Natural killer cell (primary cell): ENCODE data around the gene CHERP. TPM values are rescaled to one million over a fixed set of nuclear protein-coding genes. Genes with fewer than 3 reads are reported as not detected.
"Not testable (repeated sequence)": the region's sequence is repeated elsewhere in the genome, so short reads cannot be mapped to it uniquely, and the experiment has no call there.

Experiments
- ATAC-seq, 3 donors: fragments of 150-1000 bp in 2 of 3; fragments of 200-7000 bp in 1 of 3; cut with Tn5 transposase; 1 replicate in 1 of 3; 2 replicates in 2 of 3; pipeline ENCODE4 v1.10.0; 2021; ENCODE audit warnings: mild to moderate bottlenecking in 2 of 3, moderate library complexity in 2 of 3
- DNase-seq, 2 donors: peaks; one replicate each; pipeline versions ENCODE4 v3.0.0 to v3.0.0-alpha.2; 2013 to 2021; ENCODE audit warnings: mixed read lengths in 1 of 2
- H3K27ac ChIP-seq: one replicate; pipeline ENCODE4 v1.5.1; 2013; ENCODE audit warnings: mild to moderate bottlenecking, low read length
- H3K27me3 ChIP-seq: one replicate; pipeline ENCODE4 v1.6.1; 2013; ENCODE audit warnings: low read length; ENCODE audit not compliant: control insufficient read depth, insufficient read depth
- H3K36me3 ChIP-seq: one replicate; pipeline ENCODE4 v1.6.1; 2013; ENCODE audit warnings: low read length; ENCODE audit not compliant: control insufficient read depth, insufficient read depth
- H3K4me1 ChIP-seq: one replicate; pipeline ENCODE4 v1.6.1; 2013; ENCODE audit warnings: low read length; ENCODE audit not compliant: control insufficient read depth, insufficient read depth
- H3K4me3 ChIP-seq: one replicate; pipeline ENCODE4 v1.5.1; 2013; ENCODE audit warnings: low read length
- H3K9me3 ChIP-seq: one replicate; pipeline ENCODE4 v1.6.1; 2013; ENCODE audit warnings: low read length; ENCODE audit not compliant: control insufficient read depth, insufficient read depth
- H3K27ac Mint-ChIP-seq, 2 donors: one replicate each; pipeline ENCODE4 v1.8.0; 2022; ENCODE audit warnings: mild to moderate bottlenecking in 2 of 2, mixed read lengths in 2 of 2, moderate library complexity in 1 of 2
- H3K27me3 Mint-ChIP-seq, 2 donors: one replicate each; pipeline ENCODE4 v1.8.0; 2022; ENCODE audit warnings: low read depth in 2 of 2, mixed read lengths in 2 of 2
- H3K36me3 Mint-ChIP-seq: one replicate; pipeline ENCODE4 v1.8.0; 2022; ENCODE audit warnings: mixed read lengths
- H3K4me1 Mint-ChIP-seq, 2 donors: one replicate each; pipeline ENCODE4 v1.8.0; 2022; ENCODE audit warnings: mixed read lengths in 2 of 2
- H3K4me3 Mint-ChIP-seq: one replicate; pipeline ENCODE4 v1.8.0; 2022; ENCODE audit warnings: mild to moderate bottlenecking, moderate library complexity, mixed read lengths
- H3K9me3 Mint-ChIP-seq, 2 donors: one replicate each; pipeline ENCODE4 v1.8.0; 2022; ENCODE audit warnings: mixed read lengths in 2 of 2
- WGBS: methylation state at CpG from one replicate; pipeline ENCODE4 v1.1.7; 2013; ENCODE audit warnings: missing lambda C conversion rate; ENCODE audit not compliant: insufficient coverage; 5-methylcytosine and 5-hydroxymethylcytosine counted together
- intact Hi-C: fragments of 100-400 bp; cut with micrococcal nuclease; formaldehyde crosslinking; loops from one replicate; pipeline ENCODE4 v1.14.2; 2022
- total RNA-seq, 4 donors: library from RNA; stranded (reverse); fragments of 120-200 nt in 1 of 4; gene quantifications; one replicate each; pipeline versions ENCODE4 v1.2.3 to v1.2.4, GENCODE V29; 2013 to 2022
- TF ChIP-seq, protein P1 (sequence below): fragments of 200-600 bp; IDR thresholded peaks from one replicate; pipeline ENCODE4 v1.8.0; 2022; ENCODE audit warnings: antibody characterized with exemption

CHERP gene
- total RNA-seq, 3 donors from 2014 or later (not counting 1 experiment from before 2014, with no cell fraction given) = 46.5 to 70.8 (median 68.2) TPM

DNA sequence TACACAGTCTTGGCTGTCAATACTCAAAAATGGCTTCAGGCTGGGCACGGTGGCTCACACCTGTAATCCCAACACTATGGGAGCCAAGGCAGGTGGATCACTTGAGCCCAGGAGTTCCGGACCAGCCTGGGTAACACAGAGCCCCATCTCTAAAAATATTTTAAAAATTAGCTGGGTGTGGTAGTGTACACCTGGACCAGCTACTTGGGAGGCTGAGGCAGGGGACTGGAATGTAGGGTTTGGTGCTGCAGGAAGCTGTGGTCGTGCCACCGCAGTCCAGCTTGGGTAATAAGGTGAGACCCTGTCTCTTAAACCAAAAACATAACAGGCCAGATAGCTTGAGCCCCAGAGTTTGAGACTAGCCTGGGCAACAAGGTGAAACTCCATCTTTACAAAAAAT, 6.7 kb upstream of the CHERP start:
- Mint-ChIP-seq H3K36me3 (no peaks in the 10 kb centered on the region), H3K4me3 (no peak overlapping the region), H3K4me1 (peaks cover 6 to 9% of the 10 kb centered on the region in 2 donors), H3K27ac (no peak overlapping the region), H3K9me3 (no peaks in the 10 kb centered on the region), H3K27me3 (no peaks in the 10 kb centered on the region)
- Histone ChIP-seq H3K4me3 (no peak overlapping the region), H3K9me3 (no peaks in the 10 kb centered on the region), H3K4me1 (peaks cover 4% of the 10 kb centered on the region), H3K27me3 (no peaks in the 10 kb centered on the region), H3K27ac (no peak overlapping the region), H3K36me3 (peaks cover 19% of the 10 kb centered on the region)
- 100% methylated on average over 4 of the region's 4 CpGs for WGBS
- DNase-seq = no peak
- TF ChIP-seq, protein P1, sequence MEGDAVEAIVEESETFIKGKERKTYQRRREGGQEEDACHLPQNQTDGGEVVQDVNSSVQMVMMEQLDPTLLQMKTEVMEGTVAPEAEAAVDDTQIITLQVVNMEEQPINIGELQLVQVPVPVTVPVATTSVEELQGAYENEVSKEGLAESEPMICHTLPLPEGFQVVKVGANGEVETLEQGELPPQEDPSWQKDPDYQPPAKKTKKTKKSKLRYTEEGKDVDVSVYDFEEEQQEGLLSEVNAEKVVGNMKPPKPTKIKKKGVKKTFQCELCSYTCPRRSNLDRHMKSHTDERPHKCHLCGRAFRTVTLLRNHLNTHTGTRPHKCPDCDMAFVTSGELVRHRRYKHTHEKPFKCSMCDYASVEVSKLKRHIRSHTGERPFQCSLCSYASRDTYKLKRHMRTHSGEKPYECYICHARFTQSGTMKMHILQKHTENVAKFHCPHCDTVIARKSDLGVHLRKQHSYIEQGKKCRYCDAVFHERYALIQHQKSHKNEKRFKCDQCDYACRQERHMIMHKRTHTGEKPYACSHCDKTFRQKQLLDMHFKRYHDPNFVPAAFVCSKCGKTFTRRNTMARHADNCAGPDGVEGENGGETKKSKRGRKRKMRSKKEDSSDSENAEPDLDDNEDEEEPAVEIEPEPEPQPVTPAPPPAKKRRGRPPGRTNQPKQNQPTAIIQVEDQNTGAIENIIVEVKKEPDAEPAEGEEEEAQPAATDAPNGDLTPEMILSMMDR = no peak
- no peak for ATAC-seq
- intact Hi-C loops = no loop called here

DNA sequence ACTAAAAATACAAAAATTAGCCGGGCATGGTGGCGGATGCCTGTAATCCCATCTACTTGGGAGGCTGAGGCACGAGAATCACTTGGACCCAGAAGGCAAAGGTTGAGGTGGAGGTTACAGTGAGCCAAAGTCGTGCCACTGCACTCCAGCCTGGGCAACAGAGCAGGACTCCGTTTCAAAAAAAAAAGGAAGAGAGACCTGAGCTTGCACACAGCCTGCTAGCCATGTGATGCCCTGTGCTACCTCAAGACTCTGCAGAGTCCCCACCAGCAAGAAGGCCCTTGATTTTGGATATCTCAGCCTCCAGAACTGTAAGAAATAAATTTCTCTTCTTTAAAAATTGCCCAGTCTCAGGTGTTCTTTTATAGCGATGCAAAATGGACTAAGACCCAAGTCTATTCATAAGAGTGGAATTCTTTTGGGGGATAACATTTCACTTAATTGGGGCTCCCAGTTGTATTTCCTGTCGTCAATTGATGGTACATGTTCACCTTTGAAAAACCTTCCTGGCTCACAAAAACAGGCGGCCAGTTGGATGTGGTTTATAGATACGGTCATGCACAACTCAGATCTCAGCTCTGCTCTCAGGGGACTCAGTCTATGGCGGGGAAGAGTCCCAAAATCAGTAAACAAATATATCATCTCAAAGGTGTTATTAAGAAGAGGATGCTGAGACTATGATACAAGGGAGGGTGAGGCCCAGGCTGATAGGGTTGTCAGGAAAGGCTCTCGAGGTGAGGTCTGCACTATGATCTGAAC, 2.4 kb upstream of the CHERP start:
- H3K4me1 Mint-ChIP-seq = peaks cover 28 to 31% of the 10 kb centered on the region in 2 donors
- no peak overlapping the region for H3K27ac ChIP-seq

DNA sequence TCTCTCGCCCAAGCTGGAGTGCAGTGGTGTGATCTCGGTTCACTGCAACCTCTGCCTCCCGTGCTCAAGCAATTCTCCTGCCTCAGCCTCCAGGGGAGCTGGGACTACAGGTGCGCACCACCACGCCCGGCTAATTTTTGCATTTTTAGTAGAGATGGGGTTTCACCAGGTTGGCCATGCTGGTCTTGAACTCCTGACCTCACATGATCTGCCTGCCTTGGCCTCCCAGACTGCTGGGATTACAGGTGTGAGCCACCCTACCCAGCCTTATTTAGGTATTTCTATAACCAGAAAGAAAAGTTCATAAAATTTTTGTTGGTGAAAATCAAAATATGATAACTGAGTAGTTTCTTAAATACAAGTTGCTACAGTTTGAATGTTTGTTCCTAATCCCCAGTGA, 1.5 kb upstream of the CHERP start:
- not testable (repeated sequence) for DNase-seq, H3K27ac ChIP-seq, H3K36me3 Mint-ChIP-seq, ATAC-seq, H3K36me3 ChIP-seq, H3K27me3 ChIP-seq, H3K9me3 Mint-ChIP-seq, H3K9me3 ChIP-seq, H3K4me3 ChIP-seq, H3K27me3 Mint-ChIP-seq
- Mint-ChIP-seq H3K27ac (peak overlapping the region in 1 of 2 donors; percentile 86), H3K4me3 (peak overlapping the region; percentile 94), H3K4me1 (peaks cover 33 to 40% of the 10 kb centered on the region in 2 donors)
- peaks cover 37% of the 10 kb centered on the region for H3K4me1 ChIP-seq
- intact Hi-C loops = loop anchor here (2.0 kb wide), 1 partner anchor 29 kb away; the partner anchor contains the start of gene SLC35E1
- WGBS = 79% methylated on average over 6 of the region's 6 CpGs

More for the DNA sequence above, 2.4 kb upstream of the CHERP start:
- ATAC-seq (no peak), DNase-seq (no peak)
- Histone ChIP-seq H3K4me1 (peaks cover 36% of the 10 kb centered on the region), H3K36me3 (peaks cover 2% of the 10 kb centered on the region), H3K4me3 (no peak overlapping the region), H3K27me3 (no peaks in the 10 kb centered on the region), H3K9me3 (no peaks in the 10 kb centered on the region)
- no peaks in the 10 kb centered on the region for H3K27me3 Mint-ChIP-seq
- H3K9me3 Mint-ChIP-seq = no peaks in the 10 kb centered on the region
- TF ChIP-seq, protein P1 = no peak
- peak overlapping the region; percentile 21 to 40 for H3K27ac Mint-ChIP-seq
- H3K4me3 Mint-ChIP-seq = peak overlapping the region; percentile 40
- 82% methylated on average over 10 of the region's 11 CpGs for WGBS
- no peaks in the 10 kb centered on the region for H3K36me3 Mint-ChIP-seq
- intact Hi-C loops = no loop called here

DNA sequence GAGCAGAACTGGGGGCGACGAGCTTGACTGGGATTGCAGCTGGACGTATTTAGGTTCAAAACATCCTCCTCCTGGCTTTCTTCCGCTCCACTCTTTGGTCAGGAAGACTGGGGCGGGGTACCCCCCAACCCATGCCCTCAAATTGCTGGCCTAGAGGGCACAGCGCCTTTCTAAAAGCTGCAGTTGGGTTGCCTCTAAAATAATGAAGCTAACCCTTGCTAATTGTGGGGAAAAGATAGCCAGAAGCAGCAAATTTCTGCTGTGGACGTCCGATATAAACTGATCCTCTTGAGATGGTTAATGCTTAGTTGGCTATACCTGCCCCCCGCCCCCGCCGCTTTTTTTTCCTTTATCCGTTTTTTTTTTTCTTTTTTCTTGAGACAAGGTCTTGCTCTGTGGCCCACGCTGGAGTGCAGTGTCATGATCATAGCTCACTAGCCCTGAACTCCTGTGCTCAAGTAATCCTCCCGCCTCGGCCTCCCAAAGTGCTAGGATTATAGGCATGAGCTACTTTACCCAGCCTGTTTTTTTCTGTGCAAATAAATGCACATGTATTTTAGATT, 754 bp upstream of the CHERP start:
- WGBS = 8% methylated on average over 15 of the region's 15 CpGs
- intact Hi-C loops = loop anchor here (1.0 to 2.0 kb wide), 5 partner anchors 30 to 116 kb away; partner anchors contain the start of genes C19orf44, CALR3, MED26 and SLC35E1
- no peak for ATAC-seq
- no peak for DNase-seq
- TF ChIP-seq, protein P1 = no peak
- Mint-ChIP-seq H3K4me3 (peak overlapping the region; percentile 94), H3K27ac (peak overlapping the region; percentile 86 to 90), H3K36me3 (no peaks in the 10 kb centered on the region), H3K27me3 (no peaks in the 10 kb centered on the region), H3K4me1 (peaks cover 41 to 48% of the 10 kb centered on the region in 2 donors), H3K9me3 (no peaks in the 10 kb centered on the region)
- Histone ChIP-seq H3K27ac (peak overlapping the region; percentile 71), H3K27me3 (no peaks in the 10 kb centered on the region), H3K4me1 (peaks cover 40% of the 10 kb centered on the region), H3K36me3 (peaks cover 8% of the 10 kb centered on the region), H3K9me3 (no peaks in the 10 kb centered on the region), H3K4me3 (peak overlapping the region; percentile 94)
